HEK293T (cell line): ENCODE results near the gene TBC1D22A.

Experiments
- ARNT ChIP-seq: fragments of 450-650 bp; IDR thresholded peaks from 2 replicates; pipeline ENCODE4 v1.6.1; 2017; ENCODE audit warnings: mild to moderate bottlenecking
- CTBP1 ChIP-seq: fragments of 450-650 bp; IDR thresholded peaks from 2 replicates; pipeline ENCODE4 v1.6.1; 2016; ENCODE audit warnings: borderline replicate concordance
- ELF4 ChIP-seq: fragments of 450-650 bp; IDR thresholded peaks from 2 replicates; pipeline ENCODE4 v1.6.1; 2017; ENCODE audit warnings: antibody characterized with exemption
- FOXK2 ChIP-seq: fragments of 450-650 bp; IDR thresholded peaks from 2 replicates; pipeline ENCODE4 v1.6.1; 2016; ENCODE audit warnings: mild to moderate bottlenecking
- FOXM1 ChIP-seq: fragments of 450-650 bp; IDR thresholded peaks from 2 replicates; pipeline ENCODE4 v1.6.1; 2017; ENCODE audit warnings: mild to moderate bottlenecking, borderline replicate concordance
- HDGF ChIP-seq: fragments of 450-650 bp; IDR thresholded peaks from 2 replicates; pipeline ENCODE4 v1.6.1; 2017; ENCODE audit warnings: antibody characterized with exemption, borderline replicate concordance
- NFRKB ChIP-seq: fragments of 450-650 bp; IDR thresholded peaks from 2 replicates; pipeline ENCODE4 v1.6.1; 2016; ENCODE audit warnings: mild to moderate bottlenecking, moderate library complexity
- PKNOX1 ChIP-seq: fragments of 450-650 bp; IDR thresholded peaks from 2 replicates; pipeline ENCODE4 v1.6.1; 2016
- SP1 ChIP-seq: fragments of 450-650 bp; IDR thresholded peaks from 2 replicates; pipeline ENCODE4 v1.6.1; 2017
- SUZ12 ChIP-seq: fragments of 450-650 bp; IDR thresholded peaks from 2 replicates; pipeline ENCODE4 v1.6.1; 2016; ENCODE audit warnings: mild to moderate bottlenecking
- ZNF384 ChIP-seq: fragments of 450-650 bp; IDR thresholded peaks from 2 replicates; pipeline ENCODE4 v1.6.1; 2016

DNA sequence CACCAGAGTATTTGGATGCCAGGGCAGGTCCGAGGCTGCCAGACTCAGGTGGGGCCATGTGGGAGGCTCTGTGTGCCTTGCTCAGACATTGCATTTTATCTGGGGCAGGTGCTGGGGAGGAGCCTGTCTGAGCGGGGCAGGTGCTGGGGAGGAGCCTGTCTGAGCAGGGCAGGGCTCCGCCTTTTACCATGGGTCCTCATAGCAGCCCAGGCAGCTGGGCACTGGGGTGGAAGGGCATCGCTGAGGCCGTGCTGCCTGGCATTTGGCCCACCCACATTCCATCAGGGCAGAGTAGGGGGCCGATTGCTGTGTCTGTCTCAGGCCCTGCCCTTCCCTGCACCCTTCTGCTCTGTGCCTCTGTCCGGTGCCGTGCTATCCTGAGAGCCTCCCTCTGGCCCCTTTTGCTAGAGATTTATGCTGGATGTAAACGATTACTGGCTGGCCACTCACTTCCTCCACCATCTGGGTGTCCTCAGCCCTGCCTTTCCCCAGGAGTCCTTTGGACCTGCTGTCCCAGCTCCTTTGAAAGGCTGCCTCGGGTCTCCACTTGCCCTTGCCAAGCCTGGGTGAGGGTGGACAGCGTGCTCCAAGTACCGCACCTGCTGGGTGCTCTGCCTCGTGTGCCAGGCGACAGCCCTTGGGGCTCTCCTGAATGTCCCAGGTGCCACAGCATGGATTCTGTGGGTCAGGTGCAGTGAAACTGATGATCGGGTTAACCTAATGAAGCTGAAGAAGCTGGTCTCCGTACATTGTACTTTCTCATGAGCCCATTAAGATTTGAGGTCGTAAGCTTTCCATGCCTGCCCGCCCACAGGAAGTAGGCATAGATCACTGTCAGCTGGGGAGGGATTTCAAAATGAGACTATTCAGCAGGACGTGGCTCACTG lies 281.6 kb downstream of the TBC1D22A start:
- TF ChIP-seq SP1 (no peak), HDGF (no peak), SUZ12 (no peak), FOXK2 (no peak), NFRKB (no peak), ZNF384 (no peak), ELF4 (no peak), FOXM1 (no peak), CTBP1 (no peak), ARNT (no peak), PKNOX1 (peak; percentile 88)
